ENCODE data around the gene ZNF503.

The ZNF503 gene

DNA sequence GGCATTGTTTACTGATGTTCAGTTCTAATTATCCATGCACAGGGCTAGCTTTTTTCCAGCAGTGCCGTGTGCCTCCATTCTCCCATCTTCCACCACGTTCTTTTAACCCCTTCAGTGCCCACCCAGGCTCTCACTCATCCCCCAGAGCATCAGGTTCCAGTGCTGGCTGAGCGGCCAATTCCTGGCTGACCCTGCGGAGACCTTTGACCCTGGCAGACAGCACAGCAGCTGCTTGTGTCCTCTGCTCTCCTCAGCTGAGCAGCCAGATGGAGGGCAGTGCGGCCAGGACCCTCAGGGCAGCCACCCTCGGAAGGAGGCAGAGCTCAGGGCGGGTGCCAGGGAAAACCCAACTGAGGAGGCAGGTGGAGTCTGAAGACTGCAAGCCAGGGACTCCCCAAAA, 48.4 kb downstream of the ZNF503 start:
- no peak for DNase-seq (ENCODE audit: low spot score)

GRCh38 chr10:75352650-75353049, 48.9 kb downstream of the ZNF503 start:
- DNase-seq (ENCODE audit: low spot score), result no peak

GRCh38 chr10:75351637-75352036, 49.9 kb downstream of the ZNF503 start:
- no peak for DNase-seq (ENCODE audit: low spot score)

DNA sequence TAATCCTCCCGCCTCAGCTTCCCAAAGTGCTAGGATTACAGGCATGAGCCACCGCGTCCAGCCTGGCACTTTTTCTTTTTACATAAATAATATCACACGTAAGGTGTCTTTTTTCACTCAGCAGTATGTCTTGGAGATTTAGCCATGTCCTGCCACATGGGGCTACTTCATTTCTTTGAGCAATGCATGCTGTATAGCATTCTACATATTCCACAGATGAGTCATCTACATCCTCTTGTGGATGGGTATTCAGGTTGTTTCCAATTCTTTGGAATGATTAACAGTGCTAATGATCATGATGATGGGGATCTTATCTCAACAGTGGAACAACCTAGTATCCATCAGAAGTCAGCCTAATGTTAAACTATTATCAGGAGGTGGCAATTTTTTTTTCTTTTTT, 50.8 kb downstream of the ZNF503 start:
- no peak for DNase-seq (ENCODE audit: low spot score)
